ENCODE measurements around the gene RNF123.

GRCh38 chr3:49761661-49762060, 72.3 kb downstream of the RNF123 start:
- TF ChIP-seq CTCF (IDR thresholded peaks at IDR 0.05) (no peak), POLR2AphosphoS5 (IDR thresholded peaks at IDR 0.05) (no peak), EP300 (IDR thresholded peaks at IDR 0.05) (no peak)

All from esophagus muscularis mucosa (tissue), 4 donors.